ENCODE results near the gene SEMA3D.

SEMA3D gene

GRCh38 chr7:85183296-85183695 lies 3.6 kb downstream of the SEMA3D start:
- DNase-seq: no peak

GRCh38 chr7:85178531-85179298 lies 8.1 kb downstream of the SEMA3D start:
- DNase-seq: no peak

- no peak for DNase-seq
These were observed 9.5 kb downstream of the SEMA3D start for GRCh38 chr7:85177316-85177715.

GRCh38 chr7:85176197-85176596 lies 10.7 kb downstream of the SEMA3D start:
- no peak for DNase-seq

- DNase-seq: no peak
These were observed 11.6 kb downstream of the SEMA3D start for GRCh38 chr7:85175217-85175616.

- DNase-seq: peak in 1 of 2 donors; percentile 12
These were observed 14.3 kb downstream of the SEMA3D start for GRCh38 chr7:85172530-85172941.

- DNase-seq: no peak
These were observed 19.2 kb downstream of the SEMA3D start for GRCh38 chr7:85167636-85168035.

- no peak for DNase-seq
These were observed 21.6 kb downstream of the SEMA3D start for GRCh38 chr7:85165263-85165662.

GRCh38 chr7:85164376-85164775 lies 22.5 kb downstream of the SEMA3D start:
- DNase-seq: no peak

- no peak for DNase-seq
These were observed 24.1 kb downstream of the SEMA3D start for GRCh38 chr7:85162721-85163120.

- DNase-seq: no peak
These were observed 26.6 kb downstream of the SEMA3D start for GRCh38 chr7:85160223-85160622.

- no peak for DNase-seq
These were observed 27.9 kb downstream of the SEMA3D start for GRCh38 chr7:85159003-85159402.

- no peak for DNase-seq
These were observed 30.1 kb downstream of the SEMA3D start for GRCh38 chr7:85156661-85157208.

- DNase-seq: no peak
These were observed 32.4 kb downstream of the SEMA3D start for GRCh38 chr7:85154282-85154937.

GRCh38 chr7:85153715-85154114 lies 33.1 kb downstream of the SEMA3D start:
- no peak for DNase-seq

- DNase-seq: no peak
These were observed 36.2 kb downstream of the SEMA3D start for GRCh38 chr7:85150624-85151023.

GRCh38 chr7:85144771-85145170 lies 42.1 kb downstream of the SEMA3D start:
- no peak for DNase-seq

GRCh38 chr7:85135977-85136376 lies 50.9 kb downstream of the SEMA3D start:
- DNase-seq: no peak

- no peak for DNase-seq
These were observed 53.3 kb downstream of the SEMA3D start for GRCh38 chr7:85133560-85133959.

- no peak for DNase-seq
These were observed 53.9 kb downstream of the SEMA3D start for GRCh38 chr7:85133006-85133405.

GRCh38 chr7:85130702-85131101 lies 56.2 kb downstream of the SEMA3D start:
- DNase-seq: no peak

GRCh38 chr7:85126383-85126782 lies 60.5 kb downstream of the SEMA3D start:
- DNase-seq: no peak

- no peak for DNase-seq
These were observed 61.2 kb downstream of the SEMA3D start for GRCh38 chr7:85125651-85126131.

GRCh38 chr7:85125176-85125575 lies 61.7 kb downstream of the SEMA3D start:
- no peak for DNase-seq

Measured in inflammatory macrophage (primary cell).